ENCODE results near the gene ITGB3.

DNA sequence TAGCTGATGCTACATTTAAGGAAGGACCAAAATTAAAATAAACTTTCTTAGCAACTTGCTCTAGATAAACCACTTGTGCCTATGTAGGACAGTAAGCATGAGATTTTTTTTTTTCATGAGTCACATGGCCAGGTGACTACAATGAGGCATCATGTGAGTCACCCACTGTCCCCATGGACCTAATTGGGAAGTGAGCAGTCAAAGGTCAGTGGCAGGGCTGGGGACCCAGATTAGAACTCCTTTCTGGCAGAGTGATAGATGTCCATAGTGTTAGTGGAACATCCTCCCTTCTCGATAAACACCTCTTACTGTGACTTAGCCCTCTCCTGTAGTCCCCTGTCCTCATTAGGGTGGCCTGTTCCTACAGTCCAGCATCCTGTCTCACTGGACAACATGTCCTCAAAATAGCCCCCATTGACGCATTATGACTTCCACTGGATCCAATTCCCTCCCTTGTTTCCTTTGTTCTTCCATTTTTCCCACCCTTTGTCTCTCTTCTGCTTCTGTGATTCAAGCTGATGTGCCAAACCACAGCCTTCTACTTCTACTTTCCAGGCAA, 12.4 kb downstream of the ITGB3 start:
- TF ChIP-seq, protein P1, sequence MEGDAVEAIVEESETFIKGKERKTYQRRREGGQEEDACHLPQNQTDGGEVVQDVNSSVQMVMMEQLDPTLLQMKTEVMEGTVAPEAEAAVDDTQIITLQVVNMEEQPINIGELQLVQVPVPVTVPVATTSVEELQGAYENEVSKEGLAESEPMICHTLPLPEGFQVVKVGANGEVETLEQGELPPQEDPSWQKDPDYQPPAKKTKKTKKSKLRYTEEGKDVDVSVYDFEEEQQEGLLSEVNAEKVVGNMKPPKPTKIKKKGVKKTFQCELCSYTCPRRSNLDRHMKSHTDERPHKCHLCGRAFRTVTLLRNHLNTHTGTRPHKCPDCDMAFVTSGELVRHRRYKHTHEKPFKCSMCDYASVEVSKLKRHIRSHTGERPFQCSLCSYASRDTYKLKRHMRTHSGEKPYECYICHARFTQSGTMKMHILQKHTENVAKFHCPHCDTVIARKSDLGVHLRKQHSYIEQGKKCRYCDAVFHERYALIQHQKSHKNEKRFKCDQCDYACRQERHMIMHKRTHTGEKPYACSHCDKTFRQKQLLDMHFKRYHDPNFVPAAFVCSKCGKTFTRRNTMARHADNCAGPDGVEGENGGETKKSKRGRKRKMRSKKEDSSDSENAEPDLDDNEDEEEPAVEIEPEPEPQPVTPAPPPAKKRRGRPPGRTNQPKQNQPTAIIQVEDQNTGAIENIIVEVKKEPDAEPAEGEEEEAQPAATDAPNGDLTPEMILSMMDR (IDR thresholded peaks at IDR 0.05; ENCODE audit: control extremely low read depth in 1 of 3, insufficient read depth in 1 of 3, low read depth in 1 of 3, low read length in 3 of 3), result no peak
- TF ChIP-seq EZH2 (IDR thresholded peaks at IDR 0.05; ENCODE audit: low read depth, low read length, severe bottlenecking) (no peak), CHD1 (IDR thresholded peaks at IDR 0.05; ENCODE audit: low read depth, low read length) (no peak), TBP (IDR thresholded peaks at IDR 0.05; ENCODE audit: low read depth, low read length) (no peak), RBBP5 (IDR thresholded peaks at IDR 0.05; ENCODE audit: borderline replicate concordance, low read depth, low read length) (no peak), CEBPB (IDR thresholded peaks at IDR 0.05; ENCODE audit: low read depth, low read length) (no peak), TAF1 (IDR thresholded peaks at IDR 0.05; ENCODE audit: low read depth, low read length) (no peak), SIN3A (conservative IDR thresholded peaks at IDR 0.05 in 1 of 2, IDR thresholded peaks at IDR 0.05 in 1 of 2; ENCODE audit: low read depth in 1 of 2, low read length in 2 of 2) (no peak), POLR2A (IDR thresholded peaks at IDR 0.05; ENCODE audit: control extremely low read depth in 1 of 2, low read depth in 2 of 2, low read length in 2 of 2) (no peak), BRCA1 (IDR thresholded peaks at IDR 0.05; ENCODE audit: low read depth, low read length) (no peak), KDM4A (IDR thresholded peaks at IDR 0.05; ENCODE audit: low read depth, low read length, severe bottlenecking) (no peak), EGR1 (IDR thresholded peaks at IDR 0.05; ENCODE audit: borderline replicate concordance, low read depth, low read length) (no peak), SP1 (IDR thresholded peaks at IDR 0.05; ENCODE audit: low read depth, low read length) (no peak)
